K562 (cell line): ENCODE results near the gene PYGB. TPM values are rescaled to one million over a fixed set of nuclear protein-coding genes. Genes with fewer than 3 reads are reported as not detected.

Source experiments
- ATAC-seq: fragments of 200-7000 bp; cut with Tn5 transposase; 3 replicates; pipeline ENCODE4 v1.9.1; 2020; ENCODE audit warnings: moderate library complexity
- BruUV-seq: library from RNA; stranded (reverse); fragments of 400-500 nt; replicated peaks from 2 replicates; lab custom pipeline; 2021; lab: Mats Ljungman, UMichigan
- CTCF ChIA-PET: fragments of 300-600 bp; formaldehyde crosslinking; extraction: SDS; loops from one replicate; lab custom pipeline; 2021; ENCODE audit warnings: low intra/inter-chr PET ratio; lab: Yijun Ruan, JAX
- POLR2A ChIA-PET: fragments of 300-600, 350-650 bp; sonication (Branson Sonifier 250); formaldehyde crosslinking; extraction: SDS; loops from one replicate; lab custom pipeline; 2021; ENCODE audit warnings: antibody characterized with exemption, inconsistent platforms; lab: Yijun Ruan, JAX
- DNase-seq, 4 experiments: peaks; one replicate each; pipeline versions ENCODE4 v3.0.0 to v3.0.0-alpha.2; 2011 to 2018; ENCODE audit warnings: low spot score in 3 of 4, mixed read lengths in 3 of 4; ENCODE audit errors: extremely low read depth in 1 of 4
- FAIRE-seq: peaks from 2 replicates; lab custom pipeline; 2011; peaks lifted over from hg19 to GRCh38; lab: Jason Lieb, UNC
- H2AFZ ChIP-seq: 2 replicates; pipeline ENCODE4 v1.6.0; 2011; ENCODE audit warnings: low read depth, low read length, control low read depth, inconsistent platforms
- H3K27ac ChIP-seq: fragments of 200-600 bp; 3 replicates; pipeline ENCODE4 v1.8.0; 2011; ENCODE audit warnings: low read depth, mild to moderate bottlenecking, control low read depth, inconsistent platforms, low read length, moderate library complexity, mixed read lengths; ENCODE audit errors: extremely low read depth
- H3K27me3 ChIP-seq, 2 experiments: fragments of 300-600 bp in 1 of 2; 2 replicates in 1 of 2; 3 replicates in 1 of 2; pipeline versions ENCODE4 v1.6.0 to v1.8.0; 2011; ENCODE audit warnings: inconsistent platforms in 2 of 2, low read length in 2 of 2, mild to moderate bottlenecking in 1 of 2, mixed read lengths in 1 of 2, moderate library complexity in 1 of 2; ENCODE audit not compliant: control insufficient read depth in 2 of 2, insufficient read depth in 2 of 2
- H3K36me3 ChIP-seq: fragments of 300-600 bp; 3 replicates; pipeline ENCODE4 v1.8.0; 2011; ENCODE audit warnings: mild to moderate bottlenecking, low read length, inconsistent platforms; ENCODE audit not compliant: control insufficient read depth, insufficient read depth
- H3K4me1 ChIP-seq, 2 experiments: fragments of 200-600 bp in 1 of 2; replicated peaks in 1 of 2; 2 replicates in 1 of 2; 3 replicates in 1 of 2; pipeline versions ENCODE4 v1.5.1 to v1.8.0; 2011; ENCODE audit warnings: inconsistent platforms in 2 of 2, low read length in 2 of 2, mild to moderate bottlenecking in 1 of 2, mixed read lengths in 1 of 2, moderate library complexity in 1 of 2; ENCODE audit not compliant: control insufficient read depth in 2 of 2, insufficient read depth in 2 of 2
- H3K4me2 ChIP-seq: 2 replicates; pipeline ENCODE4 v1.6.1; 2011; ENCODE audit warnings: low read length, control low read depth, inconsistent platforms, mixed read lengths; ENCODE audit not compliant: insufficient read depth
- H3K4me3 ChIP-seq: fragments of 200-600 bp; sonication (generic), shearing (Covaris generic); 2 replicates; pipeline ENCODE4 v1.5.1; 2016; ENCODE audit warnings: control low read depth, inconsistent platforms
- H3K79me2 ChIP-seq: fragments of 200-600 bp; 3 replicates; pipeline ENCODE4 v1.8.0; 2011; ENCODE audit warnings: low read length, inconsistent platforms; ENCODE audit not compliant: control insufficient read depth, insufficient read depth
- H3K9ac ChIP-seq, 2 experiments: 2 replicates each; pipeline versions ENCODE4 v1.6.0 to v1.6.1; 2011; ENCODE audit warnings: low read depth in 2 of 2, low read length in 2 of 2, control low read depth in 1 of 2, inconsistent platforms in 1 of 2, mild to moderate bottlenecking in 1 of 2, mixed read lengths in 1 of 2; ENCODE audit not compliant: insufficient read depth in 1 of 2
- H3K9me1 ChIP-seq: one replicate; pipeline ENCODE4 v1.6.0; 2011; ENCODE audit warnings: inconsistent platforms, mild to moderate bottlenecking, low read length, moderate library complexity; ENCODE audit not compliant: control insufficient read depth, insufficient read depth
- H3K9me3 ChIP-seq: replicated peaks from 2 replicates; pipeline ENCODE4 v1.5.1; 2011; ENCODE audit warnings: low read depth, low read length, inconsistent platforms; ENCODE audit not compliant: control insufficient read depth, insufficient read depth
- H4K20me1 ChIP-seq: replicated peaks from 2 replicates; pipeline ENCODE4 v1.6.1; 2011; ENCODE audit warnings: low read length, inconsistent platforms, mixed read lengths; ENCODE audit not compliant: control insufficient read depth, insufficient read depth
- ARID4B ChIP-seq: sonication (generic); formaldehyde crosslinking; IDR thresholded peaks from 2 replicates; pipeline ENCODE4 v1.8.0; 2022; ENCODE audit warnings: mild to moderate bottlenecking, missing genetic modification reagents
- LCOR ChIP-seq: sonication (generic); formaldehyde crosslinking; IDR thresholded peaks from 2 replicates; pipeline ENCODE4 v1.8.0; 2022; ENCODE audit warnings: mild to moderate bottlenecking, missing genetic modification reagents
- MBD1 ChIP-seq: fragments of 250-450 bp; sonication (Bioruptor Pico); IDR thresholded peaks from 2 replicates; pipeline ENCODE4 v1.8.0; 2022; ENCODE audit warnings: inconsistent platforms
- MLLT1 ChIP-seq, 2 experiments: fragments of 450-650 bp; IDR thresholded peaks; 2 replicates each; pipeline ENCODE4 v1.6.1; 2016
- NRF1 ChIP-seq, 2 experiments: fragments of 450-650 bp; IDR thresholded peaks in 1 of 2; conservative IDR thresholded peaks in 1 of 2; 2 replicates each; pipeline ENCODE4 v1.6.1; 2014; ENCODE audit warnings: mild to moderate bottlenecking in 2 of 2
- PTRF ChIP-seq: fragments of 450-650 bp; IDR thresholded peaks from 2 replicates; pipeline ENCODE4 v1.6.1; 2016; ENCODE audit warnings: mild to moderate bottlenecking, missing genetic modification characterization, missing compliant biosample characterization
- SOX6 ChIP-seq: fragments of 450-650 bp; IDR thresholded peaks from 2 replicates; pipeline ENCODE4 v1.6.1; 2014; ENCODE audit warnings: mild to moderate bottlenecking
- ZNF436 ChIP-seq: fragments of 250-450, 450-650 bp; sonication (Bioruptor Pico); formaldehyde crosslinking; IDR thresholded peaks from 2 replicates; pipeline ENCODE4 v1.7.0; 2020; ENCODE audit warnings: mild to moderate bottlenecking
- ZNF77 ChIP-seq: fragments of 250-450 bp; sonication (Bioruptor Pico); IDR thresholded peaks from 2 replicates; pipeline ENCODE4 v1.5.0; 2020
- WGBS: fragments of 100-300 bp; shearing (Covaris generic); methylation state at CpG from one replicate; pipeline ENCODE4 v1.1.6; 2016; ENCODE audit warnings: low coverage, mixed read lengths; ENCODE audit not compliant: insufficient coverage; ENCODE audit errors: missing lambda C conversion rate; 5-methylcytosine and 5-hydroxymethylcytosine counted together
- in situ Hi-C: fragments of 300-500 bp; cut with MboI; formaldehyde crosslinking; loops from 4 replicates; pipeline ENCODE4 v1.15.0; 2018; ENCODE audit warnings: inconsistent platforms, mixed read lengths
- intact Hi-C: fragments of 100-400 bp; cut with micrococcal nuclease; formaldehyde crosslinking; loops from 2 replicates; pipeline ENCODE4 v1.14.2; 2022
- polyA plus RNA-seq, 8 experiments: library from polyadenylated mRNA; depleted of rRNA in 4 of 8; stranded (reverse) in 5 of 8; unstranded in 3 of 8; fragments of >200 nt; fragmentation: Nextera tagmentation in 2 of 8; fragmentation: Illumina TruSeq in 1 of 8; extraction: Ambion mirVana in 2 of 8; extraction: Trizol in 1 of 8; gene quantifications; 2 replicates each; pipeline versions ENCODE4 v1.2.1 to v1.2.3, GENCODE V29; 2011 to 2014; ENCODE audit warnings: inconsistent platforms in 1 of 8, missing spikeins in 1 of 8
- total RNA-seq, 7 experiments: library from RNA; depleted of rRNA in 6 of 7; stranded (reverse); fragments of >200 nt in 6 of 7; fragmentation: Illumina TruSeq in 2 of 7; extraction: Trizol in 2 of 7; gene quantifications; 2 replicates each; pipeline versions ENCODE4 v1.2.1 to v1.2.3, GENCODE V29; 2011 to 2021; ENCODE audit warnings: low replicate concordance in 1 of 7

The PYGB gene
- total and polyA plus RNA-seq, 9 of the 15 experiments (the other 6 are each of a cell fraction or from before 2014, with no cell fraction given), result 0.34 to 18.0 (median 9.8) TPM

GRCh38 chr20:25324412-25324811 is 76.5 kb downstream of the PYGB start:
- no peak for DNase-seq
- H3K4me2 ChIP-seq, result no peak overlapping the region
- TF ChIP-seq NRF1 (conservative IDR thresholded peaks at IDR 0.05 in 1 of 2, IDR thresholded peaks at IDR 0.05 in 1 of 2) (no peak), ARID4B (CRISPR knock-in tag) (no peak), ZNF436 (CRISPR knock-in tag) (no peak), LCOR (no peak), SOX6 (no peak), ZNF77 (CRISPR knock-in tag) (no peak), MBD1 (CRISPR knock-in tag) (no peak), PTRF (tag) (no peak), MLLT1 (IDR thresholded peaks at IDR 0.05) (no peak)
- TF ChIP-seq, all 486 proteins: peak for 0
- intact Hi-C loops, result no loop called here
- Histone ChIP-seq H3K36me3 (peaks cover 14% of the 10 kb centered on the region; the same call in 2 of the 3 replicates), H3K4me3 (no peak overlapping the region), H3K27me3 (no peaks in the 10 kb centered on the region), H3K9ac (no peak overlapping the region), H3K9me1 (no peaks in the 10 kb centered on the region), H3K4me1 (peaks cover 0 to 6% of the 10 kb centered on the region in 2 experiments; a peak in 2 of 5 replicates), H3K79me2 (no peaks in the 10 kb centered on the region), H3K9me3 (no peaks in the 10 kb centered on the region), H4K20me1 (no peaks in the 10 kb centered on the region; the same call in 1 of the 2 replicates), H2AFZ (no peak overlapping the region), H3K27ac (no peak overlapping the region)
- BruUV-seq, result no TSS peak
- CTCF ChIA-PET, result no interaction called here
- POLR2A ChIA-PET, result interaction anchor here (0.7 kb wide), 1 partner anchor 256 kb away, joined by 3 read pairs; no protein-coding TSS in a partner anchor
- ATAC-seq (no peak), FAIRE-seq (no peak)
- WGBS, result 46% methylated on average over 3 of the region's 5 CpGs
- in situ Hi-C loops, result no loop called here
